GM12891 (cell line): ENCODE data around the gene ATP5MG.
"Not testable (repeated sequence)": the region's sequence is repeated elsewhere in the genome, so short reads cannot be mapped to it uniquely, and the experiment has no call there.

Experiments used
- DNase-seq: peaks from one replicate; pipeline ENCODE4 v3.0.0; 2011; ENCODE audit warnings: low spot score; ENCODE audit not compliant: insufficient read length
- FAIRE-seq: peaks from 2 replicates; lab custom pipeline; 2011; peaks lifted over from hg19 to GRCh38; lab: Jason Lieb, UNC
- PAX5 ChIP-seq: IDR thresholded peaks from 2 replicates; pipeline ENCODE4 v1.6.1; 2011; ENCODE audit warnings: low read length, moderate library complexity, mild to moderate bottlenecking; ENCODE audit not compliant: insufficient read depth, severe bottlenecking
- POLR2A ChIP-seq: IDR thresholded peaks from 2 replicates; pipeline ENCODE4 v1.6.1; 2011; ENCODE audit warnings: low read depth, low read length, control low read depth
- POLR2AphosphoS5 ChIP-seq: IDR thresholded peaks from 2 replicates; pipeline ENCODE4 v1.6.1; 2011; ENCODE audit warnings: low read depth, low read length, control low read depth
- POU2F2 ChIP-seq: IDR thresholded peaks from 2 replicates; pipeline ENCODE4 v1.6.1; 2011; ENCODE audit warnings: low read depth, mild to moderate bottlenecking, control low read depth, low read length, moderate library complexity
- SPI1 ChIP-seq: IDR thresholded peaks from 2 replicates; pipeline ENCODE4 v1.6.1; 2011; ENCODE audit warnings: low read depth, low read length, control low read depth
- TAF1 ChIP-seq: IDR thresholded peaks from 2 replicates; pipeline ENCODE4 v1.6.1; 2011; ENCODE audit warnings: low read depth, low read length, control low read depth

Gene ATP5MG

DNA sequence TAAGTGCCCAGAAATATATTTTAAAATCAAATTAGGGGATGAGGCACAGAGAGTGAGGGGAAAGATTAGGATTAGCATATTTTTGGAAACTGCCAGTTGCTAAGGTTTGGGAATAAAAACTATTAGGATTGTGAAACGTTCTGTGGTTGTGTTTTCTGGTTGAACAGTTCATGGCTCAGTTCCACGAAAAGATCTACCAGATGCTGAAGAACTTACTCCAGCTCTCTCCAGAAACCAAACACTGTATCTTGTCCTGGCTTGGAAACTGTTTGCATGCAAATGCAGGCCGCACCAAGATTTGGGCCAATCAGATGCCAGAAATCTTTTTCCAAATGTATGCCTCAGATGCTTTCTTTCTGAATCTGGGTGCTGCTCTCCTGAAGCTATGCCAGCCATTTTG, 26.7 kb upstream of the ATP5MG start:
- TF ChIP-seq POLR2A (no peak), PAX5 (no peak), POLR2AphosphoS5 (no peak), POU2F2 (no peak), TAF1 (no peak), SPI1 (no peak)
- FAIRE-seq, result no peak
- DNase-seq, result no peak

GRCh38 chr11:118375978-118376377, 25.4 kb upstream of the ATP5MG start:
- TF ChIP-seq SPI1, result no peak
- DNase-seq, result no peak
- no peak for FAIRE-seq

DNA sequence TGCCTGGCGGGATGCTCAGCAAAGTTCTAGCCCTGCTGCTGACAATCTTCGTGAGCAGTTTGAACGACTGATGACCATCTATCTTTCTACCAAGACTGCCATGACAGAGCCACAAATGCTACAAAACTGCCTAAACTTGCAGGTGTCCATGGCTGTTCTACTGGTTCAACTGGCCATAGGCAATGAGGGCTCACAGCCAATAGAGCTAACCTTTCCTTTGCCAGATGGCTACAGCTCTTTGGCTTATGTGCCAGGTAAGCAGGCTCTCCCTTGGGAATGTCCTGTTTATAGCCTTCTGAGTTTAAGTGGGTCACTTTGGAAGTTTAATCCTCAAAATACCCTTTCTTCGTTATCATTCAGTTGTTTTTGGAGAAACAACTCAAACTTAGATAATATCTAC, 21.9 kb upstream of the ATP5MG start:
- DNase-seq, result no peak
- no peak for TF ChIP-seq POLR2A
- TF ChIP-seq TAF1, result no peak
- TF ChIP-seq POLR2AphosphoS5, result no peak
- no peak for TF ChIP-seq SPI1
- TF ChIP-seq PAX5, result no peak
- no peak for TF ChIP-seq POU2F2
- FAIRE-seq, result no peak

DNA sequence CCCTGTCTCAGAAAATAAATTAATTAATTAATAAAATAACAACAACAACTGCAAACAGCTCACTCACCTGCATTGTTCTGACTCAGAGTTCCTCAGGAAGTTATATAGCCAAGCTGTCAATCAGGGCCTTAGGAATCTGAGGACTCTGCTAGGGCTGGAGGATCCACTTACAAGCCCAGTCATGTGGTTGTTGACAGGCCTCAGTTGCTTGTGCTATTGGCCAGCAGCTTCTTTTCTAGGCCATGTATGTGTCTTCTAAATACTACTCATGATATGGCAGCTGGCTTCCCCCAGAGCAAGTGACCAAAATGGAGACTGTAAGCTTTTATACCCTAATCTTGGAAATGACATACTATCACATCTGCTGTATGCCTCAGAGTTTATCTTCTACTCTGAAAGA, 20.8 kb upstream of the ATP5MG start:
- DNase-seq, result no peak
- no peak for FAIRE-seq
- no peak for TF ChIP-seq POLR2AphosphoS5
- TF ChIP-seq PAX5, result no peak
- TF ChIP-seq POLR2A, result no peak
- no peak for TF ChIP-seq TAF1
- TF ChIP-seq SPI1, result no peak
- TF ChIP-seq POU2F2, result no peak

DNA sequence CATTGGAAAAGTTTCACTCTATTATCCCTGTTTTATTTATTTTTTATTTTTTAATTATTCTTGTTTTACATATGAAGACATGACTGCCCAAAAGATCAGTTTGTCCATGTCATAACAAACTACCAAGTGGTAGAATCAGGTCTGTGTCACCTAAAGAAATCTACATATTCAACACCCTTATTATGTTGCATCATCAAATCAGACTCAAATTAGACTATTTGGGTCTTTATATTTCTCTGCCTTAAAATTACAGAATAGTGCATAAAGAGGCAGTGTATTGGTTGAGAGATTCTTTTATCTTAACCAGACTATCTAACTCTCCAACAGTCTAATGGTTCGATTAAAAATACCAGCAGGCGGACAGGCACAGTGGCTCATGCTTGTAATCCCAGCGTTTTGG, 18.5 kb upstream of the ATP5MG start:
- FAIRE-seq, result no peak
- DNase-seq, result no peak
- TF ChIP-seq SPI1 (no peak), TAF1 (no peak), POU2F2 (no peak), POLR2A (no peak)

DNA sequence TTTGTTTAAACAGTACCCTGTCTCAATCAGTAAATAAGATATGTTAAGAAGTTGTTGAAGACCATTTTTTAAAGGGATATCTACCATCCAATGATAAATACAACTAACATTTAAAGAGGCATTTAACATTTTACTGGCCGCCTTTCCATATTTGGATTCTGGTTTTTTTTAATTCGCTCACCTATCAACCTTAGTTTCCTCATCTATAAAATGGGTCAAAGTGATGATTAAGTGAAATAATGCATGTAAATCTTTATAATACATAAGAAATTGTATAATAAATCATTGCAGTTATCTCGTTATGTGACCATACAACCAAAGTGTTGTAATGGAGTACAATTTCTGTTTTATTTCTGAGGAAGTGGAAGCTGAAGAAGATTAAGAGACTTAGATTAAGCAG, 17.7 kb upstream of the ATP5MG start:
- TF ChIP-seq POLR2AphosphoS5 (no peak), POU2F2 (no peak), PAX5 (no peak), SPI1 (no peak), TAF1 (no peak), POLR2A (no peak)
- no peak for FAIRE-seq

GRCh38 chr11:118396097-118396501, 5.3 kb upstream of the ATP5MG start:
- FAIRE-seq, result no peak
- no peak for DNase-seq
- TF ChIP-seq POLR2A, result no peak
- TF ChIP-seq TAF1, result no peak
- no peak for TF ChIP-seq PAX5
- TF ChIP-seq SPI1, result no peak
- no peak for TF ChIP-seq POLR2AphosphoS5
- TF ChIP-seq POU2F2, result no peak

More for the DNA sequence above, 17.7 kb upstream of the ATP5MG start:
- DNase-seq, result no peak

DNA sequence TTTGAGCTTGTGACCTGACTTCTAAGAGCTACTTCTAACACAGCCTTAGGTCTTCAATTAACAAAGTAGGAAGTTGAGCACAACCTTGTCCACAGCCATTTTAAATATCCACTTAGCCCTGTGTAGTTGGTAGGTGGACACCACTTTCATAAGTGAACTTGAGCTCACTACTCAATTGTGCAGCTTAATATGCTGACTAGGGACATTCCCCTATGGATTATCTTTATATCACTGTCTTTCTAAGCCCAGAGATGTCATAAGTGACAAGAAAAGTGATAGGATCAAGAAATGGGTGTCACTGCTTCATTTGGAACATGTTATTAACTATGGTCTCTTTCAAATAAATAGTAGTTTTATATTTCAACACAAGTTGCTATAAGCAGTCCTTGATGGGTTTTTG, 4.0 kb upstream of the ATP5MG start:
- FAIRE-seq, result no peak
- TF ChIP-seq TAF1 (no peak), POU2F2 (no peak), POLR2AphosphoS5 (no peak), POLR2A (no peak), PAX5 (no peak), SPI1 (no peak)
- DNase-seq, result no peak

DNA sequence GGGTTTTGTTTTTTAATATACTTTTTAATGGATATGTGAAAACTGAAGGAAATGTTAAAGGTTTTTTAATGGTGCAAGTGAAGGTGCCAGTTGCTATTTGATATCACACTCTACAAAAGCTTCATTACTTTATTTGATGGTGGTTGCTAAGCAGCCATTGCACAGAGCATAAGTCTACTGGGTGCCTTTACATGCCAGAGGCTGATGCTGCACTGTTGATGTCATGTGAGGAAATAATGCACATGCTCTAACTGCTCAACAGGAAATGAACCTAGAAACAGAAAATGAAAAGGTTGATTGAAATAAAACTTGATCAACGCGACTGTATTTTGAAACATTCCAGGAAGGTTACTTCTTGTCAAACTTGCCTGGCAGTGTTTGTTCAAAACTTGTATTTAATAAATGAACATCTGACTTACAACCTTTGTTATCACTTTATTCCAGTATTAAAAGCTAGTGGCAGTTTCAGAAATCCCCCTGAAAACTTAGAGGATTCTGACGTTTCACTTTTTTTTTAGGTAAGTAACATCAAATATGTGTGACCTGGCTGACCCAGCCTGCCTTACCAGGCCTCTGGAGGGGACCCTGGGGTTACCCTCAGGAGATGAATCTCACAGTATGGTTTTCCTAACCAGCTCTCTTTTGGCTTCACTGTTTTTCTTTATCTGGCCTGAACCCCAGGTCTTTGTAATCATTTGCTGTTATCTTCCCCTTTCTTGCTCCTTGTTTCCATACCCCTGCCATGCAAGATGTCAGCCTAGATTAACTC, 2.4 kb upstream of the ATP5MG start:
- peak; percentile 21; the same call in 1 of the 2 replicates for TF ChIP-seq SPI1
- no peak for TF ChIP-seq POLR2AphosphoS5
- no peak for DNase-seq
- FAIRE-seq, result peak; percentile 83

DNA sequence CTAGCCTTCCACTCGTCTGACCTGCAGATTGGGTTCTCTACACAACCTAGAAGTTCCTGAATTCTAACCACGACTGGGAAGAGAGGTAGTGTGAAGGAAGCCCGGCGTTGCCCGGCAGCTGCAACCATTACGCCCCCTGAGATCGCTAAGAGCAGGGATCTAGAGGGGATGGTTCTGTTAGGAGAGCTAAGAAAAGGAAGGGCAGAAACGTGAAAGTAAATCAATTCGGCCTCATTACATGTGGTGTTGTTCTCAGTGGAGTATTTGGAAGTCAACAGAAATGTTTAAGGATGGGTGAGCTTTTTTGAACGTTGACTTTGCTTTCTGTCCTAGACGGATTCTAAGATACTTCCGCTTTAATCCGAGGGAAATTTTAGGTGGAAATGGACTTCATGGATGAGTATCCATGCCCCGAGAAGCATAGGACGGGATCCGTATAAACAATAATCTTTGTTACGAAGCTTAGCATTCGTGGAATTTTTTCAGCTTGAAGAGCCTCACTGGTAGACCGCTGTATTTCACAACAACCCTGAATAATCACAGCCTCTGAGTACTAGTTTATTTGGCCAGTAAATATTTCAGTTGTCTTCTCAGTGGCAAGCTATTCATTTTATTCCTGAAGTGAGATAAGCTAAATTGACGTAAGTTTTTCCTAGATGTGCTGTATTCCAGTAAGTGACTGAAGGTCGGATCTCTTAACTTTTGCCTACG, 629 bp downstream of the ATP5MG start:
- DNase-seq, result no peak
- FAIRE-seq, result no peak
- TF ChIP-seq TAF1 (no peak), POLR2AphosphoS5 (no peak), POU2F2 (no peak), SPI1 (no peak), POLR2A (no peak), PAX5 (no peak)

GRCh38 chr11:118402594-118402993, 1.2 kb downstream of the ATP5MG start:
- DNase-seq, FAIRE-seq: not testable (repeated sequence)
